RKO (cell line): ENCODE measurements around the gene TSPO.
A peak's percentile ranks its signal among the peaks of the same experiment; 100 is the strongest.
"Not testable (repeated sequence)": the region's sequence is repeated elsewhere in the genome, so short reads cannot be mapped to it uniquely, and the experiment has no call there.

Source experiments
- DNase-seq: peaks from one replicate; pipeline ENCODE4 v3.0.0-alpha.2; 2016; ENCODE audit warnings: low spot score

Gene TSPO

GRCh38 chr22:43151251-43152002 is at the start of gene TSPO:
TSS of gene TSPO (plus strand) at chr22:43151559. CDS start at chr22:43159239, 7,680 bp downstream.
- peak; percentile 56 for DNase-seq

- DNase-seq = not testable (repeated sequence)
Observed at GRCh38 chr22:43104056-43104625, 47.2 kb upstream of the TSPO start.

GRCh38 chr22:43104950-43105349 is 46.4 kb upstream of the TSPO start:
- DNase-seq = not testable (repeated sequence)

GRCh38 chr22:43106302-43106701 is 45.1 kb upstream of the TSPO start:
- DNase-seq = no peak

- no peak for DNase-seq
Observed at GRCh38 chr22:43109511-43109910, 41.8 kb upstream of the TSPO start.

- DNase-seq = no peak
Observed at GRCh38 chr22:43109921-43110443, 41.4 kb upstream of the TSPO start.

- peak; percentile 41 for DNase-seq
Observed at GRCh38 chr22:43110444-43110926, 40.9 kb upstream of the TSPO start, which contains the start of gene BIK. TSS of gene BIK (plus strand) at chr22:43110750. CDS start at chr22:43124023, 13,273 bp downstream.

GRCh38 chr22:43110927-43111623 is 40.3 kb upstream of the TSPO start:
- DNase-seq = peak; percentile 27

- DNase-seq = no peak
Observed at GRCh38 chr22:43113526-43114251, 37.7 kb upstream of the TSPO start.

- DNase-seq = no peak
Observed at GRCh38 chr22:43114958-43115357, 36.4 kb upstream of the TSPO start.

- DNase-seq = no peak
Observed at GRCh38 chr22:43116932-43117331, 34.4 kb upstream of the TSPO start.

GRCh38 chr22:43118024-43118849 is 33.1 kb upstream of the TSPO start:
- DNase-seq = no peak

- DNase-seq = no peak
Observed at GRCh38 chr22:43118953-43119458, 32.4 kb upstream of the TSPO start.

GRCh38 chr22:43126501-43127165 is 24.7 kb upstream of the TSPO start:
- DNase-seq = no peak

GRCh38 chr22:43127166-43127908 is 24.0 kb upstream of the TSPO start:
- DNase-seq = no peak

GRCh38 chr22:43128116-43128515 is 23.2 kb upstream of the TSPO start:
- no peak for DNase-seq

GRCh38 chr22:43128928-43129424 is 22.4 kb upstream of the TSPO start:
- DNase-seq = no peak

- DNase-seq = no peak
Observed at GRCh38 chr22:43129426-43130425, 21.6 kb upstream of the TSPO start.
